Astrocyte of the cerebellum (primary cell): Measurements from ENCODE around the gene CCR2.
"Not testable (repeated sequence)": the region's sequence is repeated elsewhere in the genome, so short reads cannot be mapped to it uniquely, and the experiment has no call there.

Source experiments
- DNase-seq: peaks from one replicate; pipeline ENCODE4 v3.0.0-alpha.2; 2011; ENCODE audit warnings: low read depth
- H3K4me3 ChIP-seq: 2 replicates; pipeline ENCODE4 v1.5.1; 2011; ENCODE audit warnings: mild to moderate bottlenecking, low read depth, low read length, moderate library complexity
- CTCF ChIP-seq: IDR thresholded peaks from 2 replicates; pipeline ENCODE4 v1.5.1; 2012; ENCODE audit warnings: low read length, low read depth, moderate library complexity, mild to moderate bottlenecking; ENCODE audit errors: missing control alignments
- in situ Hi-C: cut with HindIII; loops from 2 replicates; pipeline ENCODE4 v1.10.0; 2017; ENCODE audit warnings: low sequenced_read_pairs

CCR2 gene

GRCh38 chr3:46321461-46322104, 32.3 kb upstream of the CCR2 start:
- no peak for DNase-seq
- H3K4me3 ChIP-seq: no peak overlapping the region
- TF ChIP-seq CTCF: no peak
- in situ Hi-C loops: no loop called here

GRCh38 chr3:46324036-46324435, 29.9 kb upstream of the CCR2 start:
- TF ChIP-seq CTCF: no peak
- in situ Hi-C loops: no loop called here
- H3K4me3 ChIP-seq: no peak overlapping the region
- no peak for DNase-seq

- DNase-seq: no peak
- no peak for TF ChIP-seq CTCF
- in situ Hi-C loops: no loop called here
- no peak overlapping the region for H3K4me3 ChIP-seq
Observed at GRCh38 chr3:46325645-46326300, 28.1 kb upstream of the CCR2 start.

- peak; percentile 23 for DNase-seq
- H3K4me3 ChIP-seq, in situ Hi-C loops: not testable (repeated sequence)
Observed at GRCh38 chr3:46330676-46331075, 23.2 kb upstream of the CCR2 start.

GRCh38 chr3:46334741-46335478, 19.0 kb upstream of the CCR2 start:
- TF ChIP-seq CTCF: no peak
- H3K4me3 ChIP-seq: no peak overlapping the region
- DNase-seq: no peak
- in situ Hi-C loops: no loop called here

- TF ChIP-seq CTCF: no peak
- H3K4me3 ChIP-seq: no peak overlapping the region
- no peak for DNase-seq
- in situ Hi-C loops: no loop called here
Observed at GRCh38 chr3:46335541-46335940, 18.4 kb upstream of the CCR2 start.

- in situ Hi-C loops: no loop called here
- TF ChIP-seq CTCF: no peak
- DNase-seq: no peak
- no peak overlapping the region for H3K4me3 ChIP-seq
Observed at GRCh38 chr3:46337911-46338310, 16.0 kb upstream of the CCR2 start.
